ENCODE data around the gene MRPL9.

The MRPL9 gene

DNA sequence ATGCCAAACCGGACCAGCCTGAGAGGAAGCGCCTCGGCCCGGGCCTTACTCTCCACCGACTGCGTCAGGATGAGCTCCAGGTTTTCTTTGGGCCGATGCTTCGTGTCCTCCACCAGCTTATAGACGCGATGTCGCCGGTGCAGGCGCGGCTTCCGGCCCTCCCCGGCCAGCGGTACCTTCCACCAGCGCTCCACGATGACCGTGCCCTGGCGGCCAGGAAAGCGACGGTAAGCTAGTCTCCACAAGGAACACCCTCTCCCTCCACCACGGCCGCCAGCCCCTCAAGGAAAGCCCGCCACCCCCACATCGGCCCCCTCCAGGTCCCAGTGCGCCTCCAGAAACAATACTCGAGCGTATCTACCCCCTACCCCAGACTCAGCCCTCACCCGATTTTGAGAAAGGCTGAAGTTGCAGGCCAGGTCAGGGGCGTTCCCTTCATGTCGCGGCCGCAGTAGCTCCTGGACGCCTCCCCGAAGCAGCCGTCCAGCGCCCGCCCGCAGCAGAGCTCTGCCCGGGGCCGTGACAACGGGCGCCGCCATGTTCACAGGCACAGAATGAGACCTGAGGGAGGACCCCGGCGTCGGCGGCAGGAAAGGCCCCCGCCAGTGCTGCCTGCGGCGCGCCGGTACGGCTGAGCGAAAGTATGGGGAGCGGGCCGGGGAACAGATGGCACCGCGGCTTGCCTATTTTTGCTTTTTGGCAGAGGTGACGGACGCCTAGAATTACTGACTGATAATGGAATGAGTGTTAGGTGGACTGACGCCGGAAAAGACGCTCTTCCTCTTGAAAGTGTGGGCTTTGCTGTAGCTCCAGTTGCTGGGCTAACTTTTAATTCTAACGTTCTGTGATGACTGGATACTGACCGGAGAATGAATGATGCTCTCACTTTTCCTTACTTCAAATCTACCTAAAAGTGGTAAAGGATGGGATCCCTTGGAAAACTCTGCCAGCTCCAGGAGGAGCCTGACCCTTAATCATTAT is at the start of gene MRPL9:
Gene MRPL9 (minus strand): TSS at position 556 of the 981 bp plus-strand sequence. CDS start 17 bp downstream, at position 539.
- peaks cover 15% of the 10 kb centered on the region for H3K79me2 ChIP-seq (ENCODE audit: low read length)
- no peaks in the 10 kb centered on the region for H4K20me1 ChIP-seq (ENCODE audit: insufficient read depth, low read length)
- peak within 1 kb of the TSS; percentile 75 for H3K9ac ChIP-seq (ENCODE audit: low read length)
- peaks cover 26% of the 10 kb centered on the region for H3K36me3 ChIP-seq (replicated peaks; ENCODE audit: low read depth, low read length)
- peak within 1 kb of the TSS; percentile 96 for H3K4me2 ChIP-seq (ENCODE audit: low read length)
- TF ChIP-seq EZH2phosphoT487 (IDR thresholded peaks at IDR 0.05; ENCODE audit: low read depth) (no peak), CTCF (IDR thresholded peaks at IDR 0.05; ENCODE audit: low read depth, low read length) (no peak)
- H3K4me1 ChIP-seq (ENCODE audit: low read length): peaks cover 13% of the 10 kb centered on the region
- no peaks in the 10 kb centered on the region for H3K27me3 ChIP-seq (ENCODE audit: low read depth, low read length)
- H3K9me3 ChIP-seq (ENCODE audit: insufficient read depth, low read length): no peaks in the 10 kb centered on the region
- peak within 1 kb of the TSS; percentile 82 for H3K4me3 ChIP-seq (ENCODE audit: low read length)
- peak within 1 kb of the TSS; percentile 59 for H3K27ac ChIP-seq (ENCODE audit: low read length)
- peak within 1 kb of the TSS; percentile 92 for H2AFZ ChIP-seq (ENCODE audit: low read depth, low read length)

DNA sequence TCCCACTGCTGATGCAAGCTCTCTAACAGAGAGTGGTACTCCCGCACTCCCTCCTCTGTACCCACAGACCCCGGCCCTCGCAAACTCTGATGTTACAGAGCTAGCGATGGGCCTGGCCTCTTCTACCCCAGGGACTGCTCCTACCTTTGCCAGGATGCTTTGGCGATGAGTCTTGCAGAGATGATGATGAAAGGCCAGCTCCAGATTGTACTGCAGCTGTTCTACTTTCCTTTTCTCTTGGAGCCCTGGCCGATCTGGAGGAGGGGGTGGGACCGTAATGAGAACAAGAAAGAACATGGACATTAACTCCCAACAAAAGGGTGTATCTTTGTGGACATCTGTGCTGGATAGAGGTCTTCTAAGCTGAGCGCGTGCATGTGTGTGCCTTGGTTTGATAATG is 47.9 kb upstream of the MRPL9 start:
- no peaks in the 10 kb centered on the region for H3K4me1 ChIP-seq (ENCODE audit: low read length)
- H3K36me3 ChIP-seq (replicated peaks; ENCODE audit: low read depth, low read length): no peaks in the 10 kb centered on the region
- H4K20me1 ChIP-seq (ENCODE audit: insufficient read depth, low read length): no peaks in the 10 kb centered on the region
- no peak overlapping the region for H3K4me3 ChIP-seq (ENCODE audit: low read length)
- H3K9ac ChIP-seq (ENCODE audit: low read length): no peak overlapping the region
- H3K4me2 ChIP-seq (ENCODE audit: low read length): no peak overlapping the region
- no peak overlapping the region for H3K27ac ChIP-seq (ENCODE audit: low read length)
- TF ChIP-seq CTCF (IDR thresholded peaks at IDR 0.05; ENCODE audit: low read depth, low read length): no peak
- no peak for TF ChIP-seq EZH2phosphoT487 (IDR thresholded peaks at IDR 0.05; ENCODE audit: low read depth)
- no peak overlapping the region for H2AFZ ChIP-seq (ENCODE audit: low read depth, low read length)
- H3K27me3 ChIP-seq (ENCODE audit: low read depth, low read length): 0 out of 2 replicates have a peak, but pooled peaks cover 2% of the 10 kb centered on the region
- no peaks in the 10 kb centered on the region for H3K9me3 ChIP-seq (ENCODE audit: insufficient read depth, low read length)
- no peaks in the 10 kb centered on the region for H3K79me2 ChIP-seq (ENCODE audit: low read length)

DNA sequence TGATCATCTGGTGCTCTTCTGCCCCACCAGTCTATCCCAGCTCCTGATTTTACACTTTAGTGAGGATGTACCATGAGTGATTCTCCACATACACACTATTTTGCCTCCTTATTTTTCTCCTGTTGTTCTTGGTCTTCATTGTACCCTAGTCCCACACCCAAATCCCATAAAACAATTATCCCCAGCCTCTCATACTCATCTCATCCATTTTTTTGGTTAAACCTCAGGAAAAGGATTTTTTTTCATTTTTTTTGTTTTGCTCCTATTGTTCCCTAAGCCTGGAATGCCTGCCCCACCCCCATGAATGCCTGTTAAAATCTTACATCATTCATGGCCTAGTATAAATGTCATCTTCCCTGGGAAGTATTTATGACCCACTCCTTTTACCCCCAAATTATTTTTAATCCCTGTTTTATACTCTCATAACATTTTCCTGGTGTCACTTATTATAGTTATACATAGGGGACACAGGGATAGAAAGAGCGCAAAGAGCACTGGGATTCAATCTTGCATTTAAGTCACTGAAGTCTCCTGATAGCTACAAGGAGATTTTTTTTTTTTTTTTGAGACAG is 46.8 kb upstream of the MRPL9 start:
- TF ChIP-seq EZH2phosphoT487 (IDR thresholded peaks at IDR 0.05; ENCODE audit: low read depth) (no peak), CTCF (IDR thresholded peaks at IDR 0.05; ENCODE audit: low read depth, low read length) (no peak)
- Histone ChIP-seq H3K27ac (ENCODE audit: low read length) (no peak overlapping the region), H3K4me3 (ENCODE audit: low read length) (no peak overlapping the region), H4K20me1 (ENCODE audit: insufficient read depth, low read length) (no peaks in the 10 kb centered on the region), H3K9ac (ENCODE audit: low read length) (no peak overlapping the region), H3K36me3 (replicated peaks; ENCODE audit: low read depth, low read length) (no peaks in the 10 kb centered on the region), H3K4me2 (ENCODE audit: low read length) (no peak overlapping the region), H3K79me2 (ENCODE audit: low read length) (no peaks in the 10 kb centered on the region), H3K4me1 (ENCODE audit: low read length) (no peaks in the 10 kb centered on the region), H3K9me3 (ENCODE audit: insufficient read depth, low read length) (no peaks in the 10 kb centered on the region), H3K27me3 (ENCODE audit: low read depth, low read length) (peaks cover 9% of the 10 kb centered on the region), H2AFZ (ENCODE audit: low read depth, low read length) (no peak overlapping the region)
